Activated B cell treated with CpG ODN at 0.5 μM for 24 hours (primary cell): Measurements from ENCODE around the gene ODAD4. TPM values are rescaled to one million over a fixed set of nuclear protein-coding genes. Genes with fewer than 3 reads are reported as not detected.
"Not testable (repeated sequence)": the region's sequence is repeated elsewhere in the genome, so short reads cannot be mapped to it uniquely, and the experiment has no call there.

ENCODE experiments used
- ATAC-seq: fragments of 200-7000 bp; cut with Tn5 transposase; one replicate; pipeline ENCODE4 v1.10.0; 2021; ENCODE audit warnings: low read depth, mild to moderate bottlenecking, moderate library complexity
- CTCF ChIA-PET: fragments of 350-600 bp; sonication (Branson Sonifier 250); formaldehyde crosslinking; loops from one replicate; lab custom pipeline; 2021; ENCODE audit warnings: antibody characterized with exemption; lab: Charles Lee
- POLR2A ChIA-PET: fragments of 350-600 bp; sonication (Branson Sonifier 250); formaldehyde crosslinking; loops from one replicate; lab custom pipeline; 2021; ENCODE audit warnings: antibody characterized with exemption; lab: Charles Lee
- DNase-seq: peaks from one replicate; pipeline ENCODE4 v3.0.0; 2022
- H3K27ac Mint-ChIP-seq: one replicate; pipeline ENCODE4 v1.8.0; 2020; ENCODE audit warnings: mixed read lengths
- H3K27me3 Mint-ChIP-seq: one replicate; pipeline ENCODE4 v1.8.0; 2021; ENCODE audit warnings: mixed read lengths
- H3K36me3 Mint-ChIP-seq: one replicate; pipeline ENCODE4 v1.8.0; 2021; ENCODE audit warnings: low read depth, mixed read lengths
- H3K4me1 Mint-ChIP-seq: one replicate; pipeline ENCODE4 v1.8.0; 2021; ENCODE audit warnings: mixed read lengths
- H3K4me3 Mint-ChIP-seq: one replicate; pipeline ENCODE4 v1.8.0; 2020; ENCODE audit warnings: mild to moderate bottlenecking, mixed read lengths
- H3K9me3 Mint-ChIP-seq: one replicate; pipeline ENCODE4 v1.8.0; 2020; ENCODE audit warnings: mixed read lengths
- CTCF ChIP-seq: fragments of 200-600 bp; IDR thresholded peaks from one replicate; pipeline ENCODE4 v1.8.0; 2022; ENCODE audit warnings: antibody characterized with exemption, mild to moderate bottlenecking
- intact Hi-C: fragments of 100-400 bp; cut with micrococcal nuclease; formaldehyde crosslinking; loops from one replicate; pipeline ENCODE4 v1.15.1; 2024
- total RNA-seq: library from RNA; stranded (reverse); gene quantifications from 2 replicates; pipeline ENCODE4 v1.2.3, GENCODE V29; 2022

Gene ODAD4
- total RNA-seq, 1 donor from 2014 or later, result 1.1 TPM

DNA sequence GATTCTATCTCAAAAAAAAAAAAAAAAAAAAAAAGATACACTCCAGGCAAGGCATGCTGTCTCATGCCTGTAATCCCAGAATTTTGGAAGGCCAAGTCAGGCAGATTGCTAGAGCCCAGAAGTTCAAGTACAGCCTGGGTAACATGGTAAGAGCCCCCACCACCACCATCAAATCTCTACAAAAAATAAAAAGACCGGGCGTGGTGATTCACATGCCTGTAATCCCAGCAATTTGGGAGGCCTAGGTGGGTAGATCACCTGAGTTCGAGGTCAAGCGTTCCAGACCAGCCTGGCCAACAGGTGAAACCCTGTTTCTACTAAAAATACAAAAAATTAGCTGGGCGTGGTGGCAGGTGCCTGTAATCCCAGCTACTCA, 9.8 kb upstream of the ODAD4 start:
- Mint-ChIP-seq H3K27ac (no peak overlapping the region), H3K4me3 (no peak overlapping the region), H3K36me3 (peaks cover 6% of the 10 kb centered on the region), H3K9me3 (no peaks in the 10 kb centered on the region), H3K4me1 (peaks cover 22% of the 10 kb centered on the region), H3K27me3 (no peaks in the 10 kb centered on the region)
- no peak for ATAC-seq
- DNase-seq, result no peak
- ChIA-PET POLR2A (interaction anchor here (0.6 to 1.5 kb wide), 4 partner anchors 10 to 192 kb away, joined by 3 to 9 read pairs (median 4); partner anchors contain the start of genes DHX58 and ODAD4), CTCF (no interaction called here)
- TF ChIP-seq CTCF, result no peak
- intact Hi-C loops, result no loop called here

DNA sequence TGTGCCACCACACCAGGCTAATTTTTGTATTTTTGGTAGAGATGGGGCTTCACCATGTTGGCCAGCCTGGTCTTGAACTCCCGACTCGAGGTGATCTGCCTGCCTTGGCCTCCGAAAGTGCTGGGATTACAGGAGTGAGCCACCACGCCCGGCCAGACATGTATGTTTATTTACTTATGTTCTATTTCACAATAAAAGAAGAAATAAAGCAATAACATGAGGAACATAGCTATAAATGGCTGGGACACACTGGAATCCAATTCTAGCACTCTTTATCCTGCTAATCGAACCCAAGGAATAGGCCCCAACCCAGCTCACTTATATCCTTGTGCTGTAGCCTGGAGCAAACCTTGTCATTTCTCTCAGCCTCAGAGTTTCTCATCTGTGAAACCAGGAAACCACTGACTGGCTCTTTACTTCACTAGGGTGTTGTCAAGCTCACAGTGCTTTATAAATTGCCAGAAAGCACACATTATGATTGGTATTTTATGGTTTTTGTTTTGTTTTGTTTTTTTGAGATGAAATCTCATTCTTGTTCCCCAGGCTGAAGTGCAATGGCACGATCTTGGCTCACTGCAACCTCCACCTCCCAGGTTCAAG, 4.3 kb upstream of the ODAD4 start:
- ChIA-PET CTCF (no interaction called here), POLR2A (interaction anchor here (1.0 kb wide), 2 partner anchors 40 to 91 kb away, joined by 3 read pairs; partner anchors contain the start of gene DNAJC7)
- no peak for TF ChIP-seq CTCF
- H3K36me3 Mint-ChIP-seq, result peaks cover 4% of the 10 kb centered on the region
- no peak overlapping the region for H3K27ac Mint-ChIP-seq
- ATAC-seq, result no peak
- H3K27me3 Mint-ChIP-seq, result no peaks in the 10 kb centered on the region
- no peak for DNase-seq
- H3K9me3 Mint-ChIP-seq, result no peaks in the 10 kb centered on the region
- H3K4me1 Mint-ChIP-seq, result peaks cover 30% of the 10 kb centered on the region
- no peak overlapping the region for H3K4me3 Mint-ChIP-seq
- intact Hi-C loops, result no loop called here

GRCh38 chr17:41928693-41929251, 1.6 kb upstream of the ODAD4 start:
- H3K4me1 Mint-ChIP-seq, result peaks cover 38% of the 10 kb centered on the region
- intact Hi-C loops, result no loop called here
- no peaks in the 10 kb centered on the region for H3K27me3 Mint-ChIP-seq
- TF ChIP-seq CTCF, result no peak
- H3K27ac Mint-ChIP-seq, result no peak overlapping the region
- DNase-seq, result no peak
- ChIA-PET CTCF (interaction anchor here (0.8 kb wide), 1 partner anchor 253 kb away, joined by 3 read pairs; no protein-coding TSS in a partner anchor), POLR2A (interaction anchor here (0.7 to 3.7 kb wide), 3 partner anchors 10 to 626 kb away, joined by 3 to 50 read pairs (median 4); partner anchors contain the start of genes ACLY and CNP)
- peak overlapping the region; percentile 94 for H3K4me3 Mint-ChIP-seq
- ATAC-seq, result no peak
- H3K9me3 Mint-ChIP-seq, result no peaks in the 10 kb centered on the region
- peaks cover 4% of the 10 kb centered on the region for H3K36me3 Mint-ChIP-seq

GRCh38 chr17:41930833-41931156, 378 bp downstream of the ODAD4 start:
- H3K27ac Mint-ChIP-seq, result peak overlapping the region; percentile 97
- peak; percentile 42 for ATAC-seq
- not testable (repeated sequence) for DNase-seq, H3K27me3 Mint-ChIP-seq, H3K36me3 Mint-ChIP-seq, H3K9me3 Mint-ChIP-seq
- H3K4me3 Mint-ChIP-seq, result peak overlapping the region; percentile 94
- ChIA-PET POLR2A (interaction anchor here (0.5 to 3.7 kb wide), 13 partner anchors 10 to 1831 kb away, joined by 3 to 50 read pairs (median 5); partner anchors contain the start of genes ACLY, CASC3, CNP and DNAJC7), CTCF (interaction anchor here (1.2 kb wide), 1 partner anchor 12 kb away, joined by 3 read pairs; the partner anchor contains the start of gene ACLY)
- intact Hi-C loops, result loop anchor here (1.0 kb wide), 3 partner anchors 11 to 225 kb away; partner anchors contain the start of gene CNP
- H3K4me1 Mint-ChIP-seq, result peaks cover 36% of the 10 kb centered on the region

- H3K4me3 Mint-ChIP-seq, intact Hi-C loops, H3K9me3 Mint-ChIP-seq, H3K27me3 Mint-ChIP-seq, CTCF ChIA-PET, H3K36me3 Mint-ChIP-seq, H3K27ac Mint-ChIP-seq, POLR2A ChIA-PET, DNase-seq, ATAC-seq: not testable (repeated sequence)
- peaks cover 30% of the 10 kb centered on the region for H3K4me1 Mint-ChIP-seq
Measured at GRCh38 chr17:41931715-41932114, 1.3 kb downstream of the ODAD4 start.

DNA sequence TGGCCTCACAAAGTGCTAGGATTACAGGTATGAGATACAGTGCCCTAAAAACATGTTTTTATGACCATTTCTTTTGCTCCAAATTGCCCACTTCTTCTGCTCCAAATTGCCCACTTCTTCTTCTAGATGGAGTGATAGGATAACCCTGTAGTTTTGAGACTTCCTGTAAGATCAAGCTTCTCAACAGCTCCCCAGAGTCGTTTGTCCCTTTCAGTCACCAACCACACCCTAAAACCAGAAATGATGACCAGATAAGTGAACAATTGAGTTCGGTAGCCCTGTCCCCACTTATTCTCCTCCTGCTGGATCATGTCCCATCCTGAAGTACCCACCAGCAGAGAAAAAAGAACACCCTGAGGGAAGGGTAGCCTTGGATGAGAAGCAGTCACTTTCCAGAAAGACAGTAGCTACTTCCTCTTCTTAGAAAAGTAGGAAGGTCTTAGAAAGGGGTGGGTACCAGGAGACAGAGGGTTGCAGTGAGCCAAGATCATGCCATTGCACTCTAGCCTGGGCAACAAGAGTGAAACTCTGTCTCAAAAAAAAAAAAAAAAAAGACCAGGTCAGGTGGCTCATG, 2.5 kb downstream of the ODAD4 start:
- ATAC-seq, result no peak
- Mint-ChIP-seq H3K4me1 (peaks cover 28% of the 10 kb centered on the region), H3K4me3 (no peak overlapping the region), H3K36me3 (peaks cover 4% of the 10 kb centered on the region), H3K27ac (peak overlapping the region; percentile 14), H3K27me3 (no peaks in the 10 kb centered on the region), H3K9me3 (no peaks in the 10 kb centered on the region)
- intact Hi-C loops, result no loop called here
- TF ChIP-seq CTCF, result no peak
- ChIA-PET POLR2A (interaction anchor here (0.7 to 0.9 kb wide), 3 partner anchors 13 to 242 kb away, joined by 3 to 8 read pairs (median 3); no protein-coding TSS in a partner anchor), CTCF (interaction anchor here (1.4 kb wide), 1 partner anchor 249 kb away, joined by 3 read pairs; no protein-coding TSS in a partner anchor)
- no peak for DNase-seq
